ENCODE results near the gene DENND1B. TPM values are rescaled to one million over a fixed set of nuclear protein-coding genes. Genes with fewer than 3 reads are reported as not detected.

The DENND1B gene
- total RNA-seq, 4 donors from 2014 or later, result 3.3 to 21.7 (median 8.9) TPM

- H3K27me3 ChIP-seq, result no peaks in the 10 kb centered on the region
- no peak overlapping the region for H3K4me3 ChIP-seq
- TF ChIP-seq CTCF (IDR thresholded peaks at IDR 0.05 in 4 of 5, conservative IDR thresholded peaks at IDR 0.05 in 1 of 5) (no peak), POLR2A (IDR thresholded peaks at IDR 0.05) (no peak)
- H3K27ac ChIP-seq, result no peak overlapping the region
- H3K9me3 ChIP-seq, result no peaks in the 10 kb centered on the region
- DNase-seq (no peak), ATAC-seq (no peak)
- intact Hi-C loops (cut with DNase I; ENCODE audit: low total_unique reads), result loop anchor here (10.0 kb wide), 1 partner anchor 375 kb away; the partner anchor contains the start of gene NEK7
- in situ Hi-C loops (cut with MboI; ENCODE audit: low sequenced_read_pairs in 4 of 4), result no loop called here
- no peaks in the 10 kb centered on the region for H3K36me3 ChIP-seq
- H3K4me1 ChIP-seq, result no peaks in the 10 kb centered on the region
Measured at GRCh38 chr1:197779921-197780320, 4.6 kb upstream of the DENND1B start.

- intact Hi-C loops (cut with DNase I; ENCODE audit: low total_unique reads), result loop anchor here (10.0 kb wide), 1 partner anchor 376 kb away; the partner anchor contains the start of gene NEK7
- no peak for ATAC-seq
- peaks cover 9% of the 10 kb centered on the region in 2 donors for H3K4me1 ChIP-seq
Measured at GRCh38 chr1:197778366-197778945, 3.2 kb upstream of the DENND1B start.

GRCh38 chr1:197776351-197777105 is 1.2 kb upstream of the DENND1B start:
- peaks cover 26 to 28% of the 10 kb centered on the region in 2 donors for H3K4me1 ChIP-seq
- in situ Hi-C loops (cut with MboI; ENCODE audit: low sequenced_read_pairs in 4 of 4), result no loop called here
- no peaks in the 10 kb centered on the region for H3K36me3 ChIP-seq
- DNase-seq, result no peak
- no peak for ATAC-seq
- H3K27ac ChIP-seq, result peak overlapping the region; percentile 76 to 90 (median 80)
- TF ChIP-seq POLR2A (IDR thresholded peaks at IDR 0.05) (no peak), CTCF (IDR thresholded peaks at IDR 0.05 in 4 of 5, conservative IDR thresholded peaks at IDR 0.05 in 1 of 5) (no peak)
- intact Hi-C loops (cut with DNase I; ENCODE audit: low total_unique reads), result loop anchor here (10.0 kb wide), 1 partner anchor 378 kb away; the partner anchor contains the start of gene NEK7
- peak overlapping the region in 1 of 4 donors; percentile 67 for H3K4me3 ChIP-seq
- H3K27me3 ChIP-seq, result no peaks in the 10 kb centered on the region
- H3K9me3 ChIP-seq, result no peaks in the 10 kb centered on the region

More at GRCh38 chr1:197778366-197778945, 3.2 kb upstream of the DENND1B start:
- Histone ChIP-seq H3K36me3 (no peaks in the 10 kb centered on the region), H3K4me3 (no peak overlapping the region), H3K9me3 (no peaks in the 10 kb centered on the region), H3K27ac (no peak overlapping the region), H3K27me3 (no peaks in the 10 kb centered on the region)
- TF ChIP-seq POLR2A (IDR thresholded peaks at IDR 0.05) (no peak), CTCF (IDR thresholded peaks at IDR 0.05 in 4 of 5, conservative IDR thresholded peaks at IDR 0.05 in 1 of 5) (no peak)
- in situ Hi-C loops (cut with MboI; ENCODE audit: low sequenced_read_pairs in 4 of 4), result no loop called here
- no peak for DNase-seq

GRCh38 chr1:197774466-197775281 is 606 bp downstream of the DENND1B start:
- no peaks in the 10 kb centered on the region for H3K27me3 ChIP-seq
- no peaks in the 10 kb centered on the region for H3K9me3 ChIP-seq
- H3K4me1 ChIP-seq, result peaks cover 26 to 35% of the 10 kb centered on the region in 2 donors
- H3K4me3 ChIP-seq, result peak overlapping the region; percentile 63 to 84 (median 70)
- intact Hi-C loops (cut with DNase I; ENCODE audit: low total_unique reads), result loop anchor here (10.0 kb wide), 1 partner anchor 380 kb away; the partner anchor contains the start of gene NEK7
- peak overlapping the region; percentile 76 to 90 (median 80) for H3K27ac ChIP-seq
- ATAC-seq (peak; percentile 53 to 61), DNase-seq (no peak)
- H3K36me3 ChIP-seq, result no peaks in the 10 kb centered on the region
- TF ChIP-seq CTCF (IDR thresholded peaks at IDR 0.05 in 4 of 5, conservative IDR thresholded peaks at IDR 0.05 in 1 of 5) (no peak), POLR2A (IDR thresholded peaks at IDR 0.05) (peak in 1 of 2 donors; percentile 40)
- in situ Hi-C loops (cut with MboI; ENCODE audit: low sequenced_read_pairs in 4 of 4), result no loop called here
